ENCODE measurements around the gene PSMG2.
"Not testable (repeated sequence)": the region's sequence is repeated elsewhere in the genome, so short reads cannot be mapped to it uniquely, and the experiment has no call there.

PSMG2 gene

GRCh38 chr18:12754511-12754910 is 51.7 kb downstream of the PSMG2 start:
- Histone ChIP-seq H3K18ac (ENCODE audit: low read length) (no peak overlapping the region), H3K4ac (ENCODE audit: low read length) (no peak overlapping the region), H3K14ac (ENCODE audit: low read length) (no peak overlapping the region), H2AFZ (ENCODE audit: low read length) (no peak overlapping the region), H3K36me3 (replicated peaks in 1 of 2; ENCODE audit: control insufficient read depth in 2 of 2, insufficient read depth in 2 of 2, low read length in 2 of 2) (no peaks in the 10 kb centered on the region), H2BK15ac (ENCODE audit: low read length) (no peak overlapping the region), H3K27ac (replicated peaks; ENCODE audit: low read length) (no peak overlapping the region), H4K91ac (ENCODE audit: low read depth, low read length, poor library complexity) (no peak overlapping the region), H2BK12ac (ENCODE audit: low read length) (no peak overlapping the region), H4K8ac (ENCODE audit: low read depth, low read length) (no peak overlapping the region), H3K4me3 (ENCODE audit: low read length in 2 of 2) (no peak overlapping the region), H3K27me3 (ENCODE audit: control insufficient read depth in 3 of 3, insufficient read depth in 3 of 3, low read depth in 1 of 3, low read length in 3 of 3) (no peaks in the 10 kb centered on the region), H3K79me1 (ENCODE audit: low read depth, low read length) (no peaks in the 10 kb centered on the region), H2BK5ac (ENCODE audit: low read length) (no peak overlapping the region), H3K4me2 (ENCODE audit: insufficient read depth, low read length, poor library complexity, severe bottlenecking) (no peak overlapping the region), H3K9me3 (replicated peaks in 1 of 2; ENCODE audit: control insufficient read depth in 2 of 2, insufficient read depth in 1 of 2, low read depth in 1 of 2, low read length in 2 of 2) (no peaks in the 10 kb centered on the region), H3K4me1 (ENCODE audit: control insufficient read depth in 2 of 2, insufficient read depth in 1 of 2, low read depth in 1 of 2, low read length in 2 of 2) (peaks cover 0 to 8% of the 10 kb centered on the region in 2 donors), H2BK120ac (ENCODE audit: low read depth, low read length) (no peak overlapping the region), H3K23ac (ENCODE audit: low read depth, low read length, poor library complexity) (no peak overlapping the region), H2AK5ac (ENCODE audit: low read depth, low read length) (no peak overlapping the region), H3K9ac (ENCODE audit: low read depth, low read length, poor library complexity) (no peak overlapping the region)
- no CpG with 5 or more reads among the region's 6 CpGs for WGBS, 2 donors (ENCODE audit: extremely low coverage in 2 of 2, insufficient read length in 2 of 2, insufficient replicate concordance in 1 of 2)
- DNase-seq (ENCODE audit: low spot score): no peak

- H3K4ac ChIP-seq (ENCODE audit: low read length); H3K23ac ChIP-seq (ENCODE audit: low read depth, low read length, poor library complexity); H3K9me3 ChIP-seq (replicated peaks in 1 of 2; ENCODE audit: control insufficient read depth in 2 of 2, insufficient read depth in 1 of 2, low read depth in 1 of 2, low read length in 2 of 2); H3K4me2 ChIP-seq (ENCODE audit: insufficient read depth, low read length, poor library complexity, severe bottlenecking); H3K18ac ChIP-seq (ENCODE audit: low read length); H3K27ac ChIP-seq (replicated peaks; ENCODE audit: low read length); H3K14ac ChIP-seq (ENCODE audit: low read length); H3K79me1 ChIP-seq (ENCODE audit: low read depth, low read length); H3K4me1 ChIP-seq (ENCODE audit: control insufficient read depth in 2 of 2, insufficient read depth in 1 of 2, low read depth in 1 of 2, low read length in 2 of 2); H3K4me3 ChIP-seq (ENCODE audit: low read length in 2 of 2); H3K27me3 ChIP-seq (ENCODE audit: control insufficient read depth in 3 of 3, insufficient read depth in 3 of 3, low read depth in 1 of 3, low read length in 3 of 3); H2BK120ac ChIP-seq (ENCODE audit: low read depth, low read length); H2AK5ac ChIP-seq (ENCODE audit: low read depth, low read length); H2BK5ac ChIP-seq (ENCODE audit: low read length); H4K8ac ChIP-seq (ENCODE audit: low read depth, low read length); H2BK15ac ChIP-seq (ENCODE audit: low read length); H2AFZ ChIP-seq (ENCODE audit: low read length); H4K91ac ChIP-seq (ENCODE audit: low read depth, low read length, poor library complexity); H2BK12ac ChIP-seq (ENCODE audit: low read length); H3K9ac ChIP-seq (ENCODE audit: low read depth, low read length, poor library complexity); DNase-seq (ENCODE audit: low spot score); H3K36me3 ChIP-seq (replicated peaks in 1 of 2; ENCODE audit: control insufficient read depth in 2 of 2, insufficient read depth in 2 of 2, low read length in 2 of 2): not testable (repeated sequence)
- no CpG with 5 or more reads among the region's 6 CpGs for WGBS, 2 donors (ENCODE audit: extremely low coverage in 2 of 2, insufficient read length in 2 of 2, insufficient replicate concordance in 1 of 2)
These were observed 52.8 kb downstream of the PSMG2 start for GRCh38 chr18:12755606-12756005.

- not testable (repeated sequence) for H2AFZ ChIP-seq (ENCODE audit: low read length); H2AK5ac ChIP-seq (ENCODE audit: low read depth, low read length); H3K18ac ChIP-seq (ENCODE audit: low read length); H3K36me3 ChIP-seq (replicated peaks in 1 of 2; ENCODE audit: control insufficient read depth in 2 of 2, insufficient read depth in 2 of 2, low read length in 2 of 2); H3K9me3 ChIP-seq (replicated peaks in 1 of 2; ENCODE audit: control insufficient read depth in 2 of 2, insufficient read depth in 1 of 2, low read depth in 1 of 2, low read length in 2 of 2); H3K4me2 ChIP-seq (ENCODE audit: insufficient read depth, low read length, poor library complexity, severe bottlenecking); DNase-seq (ENCODE audit: low spot score); H4K91ac ChIP-seq (ENCODE audit: low read depth, low read length, poor library complexity); H2BK15ac ChIP-seq (ENCODE audit: low read length); H3K9ac ChIP-seq (ENCODE audit: low read depth, low read length, poor library complexity); H3K4me3 ChIP-seq (ENCODE audit: low read length in 2 of 2); H3K4me1 ChIP-seq (ENCODE audit: control insufficient read depth in 2 of 2, insufficient read depth in 1 of 2, low read depth in 1 of 2, low read length in 2 of 2); H2BK12ac ChIP-seq (ENCODE audit: low read length); H2BK120ac ChIP-seq (ENCODE audit: low read depth, low read length); H3K23ac ChIP-seq (ENCODE audit: low read depth, low read length, poor library complexity); H4K8ac ChIP-seq (ENCODE audit: low read depth, low read length); H3K27me3 ChIP-seq (ENCODE audit: control insufficient read depth in 3 of 3, insufficient read depth in 3 of 3, low read depth in 1 of 3, low read length in 3 of 3); H3K27ac ChIP-seq (replicated peaks; ENCODE audit: low read length); H2BK5ac ChIP-seq (ENCODE audit: low read length); H3K14ac ChIP-seq (ENCODE audit: low read length); H3K79me1 ChIP-seq (ENCODE audit: low read depth, low read length); H3K4ac ChIP-seq (ENCODE audit: low read length)
- no CpG with 5 or more reads among the region's 14 CpGs for WGBS, 2 donors (ENCODE audit: extremely low coverage in 2 of 2, insufficient read length in 2 of 2, insufficient replicate concordance in 1 of 2)
These were observed 53.9 kb downstream of the PSMG2 start for GRCh38 chr18:12756619-12757239.

- H4K8ac ChIP-seq (ENCODE audit: low read depth, low read length); H2BK12ac ChIP-seq (ENCODE audit: low read length); H3K9me3 ChIP-seq (replicated peaks in 1 of 2; ENCODE audit: control insufficient read depth in 2 of 2, insufficient read depth in 1 of 2, low read depth in 1 of 2, low read length in 2 of 2); H3K4ac ChIP-seq (ENCODE audit: low read length); H3K36me3 ChIP-seq (replicated peaks in 1 of 2; ENCODE audit: control insufficient read depth in 2 of 2, insufficient read depth in 2 of 2, low read length in 2 of 2); H3K23ac ChIP-seq (ENCODE audit: low read depth, low read length, poor library complexity); H3K4me3 ChIP-seq (ENCODE audit: low read length in 2 of 2); DNase-seq (ENCODE audit: low spot score); H2BK120ac ChIP-seq (ENCODE audit: low read depth, low read length); H3K4me2 ChIP-seq (ENCODE audit: insufficient read depth, low read length, poor library complexity, severe bottlenecking); H2BK15ac ChIP-seq (ENCODE audit: low read length); H3K4me1 ChIP-seq (ENCODE audit: control insufficient read depth in 2 of 2, insufficient read depth in 1 of 2, low read depth in 1 of 2, low read length in 2 of 2); H3K9ac ChIP-seq (ENCODE audit: low read depth, low read length, poor library complexity); H2BK5ac ChIP-seq (ENCODE audit: low read length); H4K91ac ChIP-seq (ENCODE audit: low read depth, low read length, poor library complexity); H3K79me1 ChIP-seq (ENCODE audit: low read depth, low read length); H3K18ac ChIP-seq (ENCODE audit: low read length); H2AK5ac ChIP-seq (ENCODE audit: low read depth, low read length); H3K14ac ChIP-seq (ENCODE audit: low read length); H2AFZ ChIP-seq (ENCODE audit: low read length); H3K27me3 ChIP-seq (ENCODE audit: control insufficient read depth in 3 of 3, insufficient read depth in 3 of 3, low read depth in 1 of 3, low read length in 3 of 3); H3K27ac ChIP-seq (replicated peaks; ENCODE audit: low read length): not testable (repeated sequence)
- WGBS, 2 donors (ENCODE audit: extremely low coverage in 2 of 2, insufficient read length in 2 of 2, insufficient replicate concordance in 1 of 2): no CpG with 5 or more reads among the region's 3 CpGs
These were observed 55.7 kb downstream of the PSMG2 start for GRCh38 chr18:12758566-12758965.

All from neuronal stem cell (in vitro differentiated cells).